ENCODE results near the gene INO80D. TPM values are rescaled to one million over a fixed set of nuclear protein-coding genes. Genes with fewer than 3 reads are reported as not detected.

Gene INO80D
- total and polyA plus RNA-seq, 2 donors (not counting 1 experiment from before 2014, with no cell fraction given) = 4.8 to 7.4 TPM

GRCh38 chr2:206062724-206063123 lies 23.2 kb downstream of the INO80D start:
- H3K4me1 ChIP-seq (ENCODE audit: control insufficient read depth, extremely low read depth, insufficient read depth, low read length) = no peaks in the 10 kb centered on the region
- H3K27me3 ChIP-seq (ENCODE audit: control insufficient read depth, insufficient read depth, low read length) = no peaks in the 10 kb centered on the region
- H3K4me2 ChIP-seq (ENCODE audit: extremely low read depth, insufficient read depth, low read length) = no peak overlapping the region
- TF ChIP-seq CTCF (conservative IDR thresholded peaks at IDR 0.05 in 1 of 2, IDR thresholded peaks at IDR 0.05 in 1 of 2; ENCODE audit: low read depth in 1 of 2, low read length in 2 of 2) (no peak), EZH2 (IDR thresholded peaks at IDR 0.05; ENCODE audit: low read length, missing control alignments) (no peak)
- H3K27ac ChIP-seq (ENCODE audit: insufficient read depth, low read length) = no peak overlapping the region
- no peak overlapping the region for H3K9ac ChIP-seq (ENCODE audit: insufficient read depth, low read length)
- H3K9me3 ChIP-seq (ENCODE audit: control insufficient read depth, insufficient read depth, low read depth, low read length) = no peaks in the 10 kb centered on the region
- H3K36me3 ChIP-seq (ENCODE audit: control insufficient read depth, insufficient read depth, low read length) = no peaks in the 10 kb centered on the region
- DNase-seq (ENCODE audit: low read depth in 2 of 2) = no peak
- H4K20me1 ChIP-seq (ENCODE audit: control insufficient read depth, extremely low read depth, insufficient read depth, low read length) = no peaks in the 10 kb centered on the region
- peaks cover 7% of the 10 kb centered on the region for H3K79me2 ChIP-seq (ENCODE audit: control insufficient read depth, insufficient read depth, low read length)
- H2AFZ ChIP-seq (ENCODE audit: low read length) = no peak overlapping the region
- H3K4me3 ChIP-seq (replicated peaks in 1 of 4; ENCODE audit: control extremely low read depth in 1 of 4, insufficient read depth in 1 of 4, low read depth in 3 of 4, low read length in 4 of 4) = no peak overlapping the region

- no peak overlapping the region for H3K27ac ChIP-seq (ENCODE audit: insufficient read depth, low read length)
- H3K79me2 ChIP-seq (ENCODE audit: control insufficient read depth, insufficient read depth, low read length) = no peaks in the 10 kb centered on the region
- no peak for TF ChIP-seq EZH2 (IDR thresholded peaks at IDR 0.05; ENCODE audit: low read length, missing control alignments)
- H3K4me3 ChIP-seq (replicated peaks in 1 of 4; ENCODE audit: control extremely low read depth in 1 of 4, insufficient read depth in 1 of 4, low read depth in 3 of 4, low read length in 4 of 4) = no peak overlapping the region
- DNase-seq (ENCODE audit: low read depth in 2 of 2) = no peak
- no peak overlapping the region for H2AFZ ChIP-seq (ENCODE audit: low read length)
- no peak overlapping the region for H3K9ac ChIP-seq (ENCODE audit: insufficient read depth, low read length)
- peaks cover 7% of the 10 kb centered on the region for H3K36me3 ChIP-seq (ENCODE audit: control insufficient read depth, insufficient read depth, low read length)
- H3K4me1 ChIP-seq (ENCODE audit: control insufficient read depth, extremely low read depth, insufficient read depth, low read length) = no peaks in the 10 kb centered on the region
- no peaks in the 10 kb centered on the region for H4K20me1 ChIP-seq (ENCODE audit: control insufficient read depth, extremely low read depth, insufficient read depth, low read length)
- H3K4me2 ChIP-seq (ENCODE audit: extremely low read depth, insufficient read depth, low read length) = no peak overlapping the region
- no peaks in the 10 kb centered on the region for H3K27me3 ChIP-seq (ENCODE audit: control insufficient read depth, insufficient read depth, low read length)
- H3K9me3 ChIP-seq (ENCODE audit: control insufficient read depth, insufficient read depth, low read depth, low read length) = no peaks in the 10 kb centered on the region
Observed at GRCh38 chr2:206056286-206056685, 29.7 kb downstream of the INO80D start.

GRCh38 chr2:206054952-206055351 lies 31.0 kb downstream of the INO80D start:
- no peak overlapping the region for H3K27ac ChIP-seq (ENCODE audit: insufficient read depth, low read length)
- no peaks in the 10 kb centered on the region for H3K27me3 ChIP-seq (ENCODE audit: control insufficient read depth, insufficient read depth, low read length)
- no peaks in the 10 kb centered on the region for H3K79me2 ChIP-seq (ENCODE audit: control insufficient read depth, insufficient read depth, low read length)
- no peak for TF ChIP-seq CTCF (conservative IDR thresholded peaks at IDR 0.05 in 1 of 2, IDR thresholded peaks at IDR 0.05 in 1 of 2; ENCODE audit: low read depth in 1 of 2, low read length in 2 of 2)
- TF ChIP-seq EZH2 (IDR thresholded peaks at IDR 0.05; ENCODE audit: low read length, missing control alignments) = no peak
- H3K4me1 ChIP-seq (ENCODE audit: control insufficient read depth, extremely low read depth, insufficient read depth, low read length) = no peaks in the 10 kb centered on the region
- no peaks in the 10 kb centered on the region for H4K20me1 ChIP-seq (ENCODE audit: control insufficient read depth, extremely low read depth, insufficient read depth, low read length)
- peaks cover 7% of the 10 kb centered on the region for H3K36me3 ChIP-seq (ENCODE audit: control insufficient read depth, insufficient read depth, low read length)
- no peak for DNase-seq (ENCODE audit: low read depth in 2 of 2)
- no peak overlapping the region for H2AFZ ChIP-seq (ENCODE audit: low read length)
- H3K4me2 ChIP-seq (ENCODE audit: extremely low read depth, insufficient read depth, low read length) = no peak overlapping the region
- no peak overlapping the region for H3K9ac ChIP-seq (ENCODE audit: insufficient read depth, low read length)
- no peaks in the 10 kb centered on the region for H3K9me3 ChIP-seq (ENCODE audit: control insufficient read depth, insufficient read depth, low read depth, low read length)
- no peak overlapping the region for H3K4me3 ChIP-seq (replicated peaks in 1 of 4; ENCODE audit: control extremely low read depth in 1 of 4, insufficient read depth in 1 of 4, low read depth in 3 of 4, low read length in 4 of 4)

Data from fibroblast of lung (primary cell).